Tibial nerve (tissue), 4 donors: Measurements from ENCODE around the gene TOGARAM1.

Experiments
- EP300 ChIP-seq, 2 donors: sonication (generic); formaldehyde crosslinking; IDR thresholded peaks; one replicate each; pipeline ENCODE4 v1.6.1; 2017; ENCODE audit warnings: antibody characterized with exemption in 2 of 2, mild to moderate bottlenecking in 1 of 2
- POLR2A ChIP-seq, 2 donors: fragments of 450-650 bp; IDR thresholded peaks; one replicate each; pipeline ENCODE4 v1.6.1; 2017; ENCODE audit warnings: antibody characterized with exemption in 2 of 2, mild to moderate bottlenecking in 2 of 2, moderate library complexity in 2 of 2
- TF ChIP-seq, protein P1 (sequence below), 5 experiments: fragments of 200-600 bp in 3 of 5; fragments of 450-650 bp in 2 of 5; sonication (generic) in 3 of 5; IDR thresholded peaks; one replicate each; pipeline ENCODE4 v1.5.1; 2016 to 2019; ENCODE audit warnings: antibody characterized with exemption in 5 of 5, mild to moderate bottlenecking in 3 of 5, moderate library complexity in 2 of 5

DNA sequence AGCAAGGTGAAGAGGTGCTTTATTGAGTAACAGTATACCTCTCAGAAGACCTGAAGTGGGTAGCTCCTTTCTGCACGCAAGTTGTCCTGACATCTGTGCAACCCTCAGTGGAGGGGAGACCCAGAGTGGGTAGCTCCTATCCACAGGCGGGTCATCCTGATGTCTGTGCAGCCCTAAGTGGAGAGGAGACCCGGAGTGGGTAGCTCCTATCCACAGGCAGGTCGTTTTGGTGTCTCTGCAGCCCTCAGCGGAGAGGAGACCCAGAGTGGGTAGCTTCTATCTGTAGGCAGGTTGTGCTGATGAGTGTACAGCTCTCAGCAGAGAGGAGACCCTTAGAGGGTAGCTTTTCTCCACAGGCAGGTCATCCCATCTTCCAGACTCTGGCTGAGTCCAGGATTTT, 76.9 kb downstream of the TOGARAM1 start:
- TF ChIP-seq, protein P1, sequence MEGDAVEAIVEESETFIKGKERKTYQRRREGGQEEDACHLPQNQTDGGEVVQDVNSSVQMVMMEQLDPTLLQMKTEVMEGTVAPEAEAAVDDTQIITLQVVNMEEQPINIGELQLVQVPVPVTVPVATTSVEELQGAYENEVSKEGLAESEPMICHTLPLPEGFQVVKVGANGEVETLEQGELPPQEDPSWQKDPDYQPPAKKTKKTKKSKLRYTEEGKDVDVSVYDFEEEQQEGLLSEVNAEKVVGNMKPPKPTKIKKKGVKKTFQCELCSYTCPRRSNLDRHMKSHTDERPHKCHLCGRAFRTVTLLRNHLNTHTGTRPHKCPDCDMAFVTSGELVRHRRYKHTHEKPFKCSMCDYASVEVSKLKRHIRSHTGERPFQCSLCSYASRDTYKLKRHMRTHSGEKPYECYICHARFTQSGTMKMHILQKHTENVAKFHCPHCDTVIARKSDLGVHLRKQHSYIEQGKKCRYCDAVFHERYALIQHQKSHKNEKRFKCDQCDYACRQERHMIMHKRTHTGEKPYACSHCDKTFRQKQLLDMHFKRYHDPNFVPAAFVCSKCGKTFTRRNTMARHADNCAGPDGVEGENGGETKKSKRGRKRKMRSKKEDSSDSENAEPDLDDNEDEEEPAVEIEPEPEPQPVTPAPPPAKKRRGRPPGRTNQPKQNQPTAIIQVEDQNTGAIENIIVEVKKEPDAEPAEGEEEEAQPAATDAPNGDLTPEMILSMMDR (IDR thresholded peaks at IDR 0.05) = no peak
- TF ChIP-seq POLR2A (IDR thresholded peaks at IDR 0.05) = no peak
- TF ChIP-seq EP300 (IDR thresholded peaks at IDR 0.05) = no peak
